GM06990 (cell line): ENCODE results near the gene CELSR1.

Experiments used
- DNase-seq: peaks from one replicate; pipeline ENCODE4 v3.0.0-alpha.2; 2011; ENCODE audit not compliant: insufficient read length; ENCODE audit errors: extremely low read depth
- H3K27me3 ChIP-seq: replicated peaks from 2 replicates; pipeline ENCODE4 v1.6.0; 2011; ENCODE audit warnings: low read length; ENCODE audit not compliant: control insufficient read depth, insufficient read depth
- H3K36me3 ChIP-seq: 2 replicates; pipeline ENCODE4 v1.5.1; 2011; ENCODE audit warnings: low read length; ENCODE audit not compliant: control insufficient read depth, insufficient read depth
- H3K4me3 ChIP-seq: replicated peaks from 2 replicates; pipeline ENCODE4 v1.5.1; 2011; ENCODE audit warnings: low read depth, mild to moderate bottlenecking, control low read depth, low read length
- CTCF ChIP-seq: IDR thresholded peaks from 2 replicates; pipeline ENCODE4 v1.5.1; 2011; ENCODE audit warnings: low read length, control low read depth, mild to moderate bottlenecking, inconsistent platforms; ENCODE audit not compliant: insufficient read depth, poor library complexity, severe bottlenecking

Gene CELSR1

GRCh38 chr22:46534177-46534776 is 3.1 kb downstream of the CELSR1 start:
- TF ChIP-seq CTCF: no peak
- Histone ChIP-seq H3K27me3 (no peaks in the 10 kb centered on the region; the same call in 1 of the 2 replicates), H3K4me3 (no peak overlapping the region), H3K36me3 (no peaks in the 10 kb centered on the region)
- no peak for DNase-seq

- no peak overlapping the region for H3K4me3 ChIP-seq
- H3K27me3 ChIP-seq: no peaks in the 10 kb centered on the region
- DNase-seq: no peak
- H3K36me3 ChIP-seq: no peaks in the 10 kb centered on the region
- TF ChIP-seq CTCF: no peak
These were observed 4.2 kb downstream of the CELSR1 start for GRCh38 chr22:46533070-46533833.

- Histone ChIP-seq H3K4me3 (no peak overlapping the region), H3K27me3 (no peaks in the 10 kb centered on the region), H3K36me3 (no peaks in the 10 kb centered on the region)
- DNase-seq: no peak
- TF ChIP-seq CTCF: no peak
These were observed 5.0 kb downstream of the CELSR1 start for GRCh38 chr22:46532416-46532815.

- H3K4me3 ChIP-seq: no peak overlapping the region
These were observed 5.7 kb downstream of the CELSR1 start for GRCh38 chr22:46531581-46532175.

GRCh38 chr22:46528121-46528610 is 9.3 kb downstream of the CELSR1 start:
- Histone ChIP-seq H3K27me3 (no peaks in the 10 kb centered on the region; the same call in 1 of the 2 replicates), H3K36me3 (no peaks in the 10 kb centered on the region), H3K4me3 (no peak overlapping the region)
- no peak for DNase-seq
- no peak for TF ChIP-seq CTCF

More at GRCh38 chr22:46531581-46532175, 5.7 kb downstream of the CELSR1 start:
- no peak for TF ChIP-seq CTCF
- DNase-seq: no peak
- H3K27me3 ChIP-seq: no peaks in the 10 kb centered on the region; the same call in 1 of the 2 replicates
- no peaks in the 10 kb centered on the region for H3K36me3 ChIP-seq
